GM18507 (cell line): Measurements from ENCODE around the gene CNN2.
A peak's percentile ranks its signal among the peaks of the same experiment; 100 is the strongest.

ENCODE experiments used
- DNase-seq: peaks from one replicate; pipeline ENCODE4 v3.0.0; 2011; ENCODE audit warnings: low read depth; ENCODE audit not compliant: insufficient read length; ENCODE audit errors: extremely low spot score
- FAIRE-seq: peaks from 2 replicates; lab custom pipeline; 2011; peaks lifted over from hg19 to GRCh38; lab: Jason Lieb, UNC

CNN2 gene

GRCh38 chr19:994516-994915, 31.9 kb upstream of the CNN2 start:
- no peak for FAIRE-seq
- DNase-seq = no peak

- FAIRE-seq (no peak), DNase-seq (no peak)
Measured at GRCh38 chr19:995051-995827, 31.2 kb upstream of the CNN2 start.

- DNase-seq (peak; percentile 43), FAIRE-seq (peak; percentile 59)
Measured at GRCh38 chr19:996051-996838, 30.2 kb upstream of the CNN2 start.

GRCh38 chr19:998064-998463, 28.3 kb upstream of the CNN2 start:
- FAIRE-seq = no peak

GRCh38 chr19:999379-999719, 27.1 kb upstream of the CNN2 start:
- FAIRE-seq (no peak), DNase-seq (no peak)

More at GRCh38 chr19:998064-998463, 28.3 kb upstream of the CNN2 start:
- no peak for DNase-seq

GRCh38 chr19:1000095-1000494, 26.3 kb upstream of the CNN2 start, which contains the start of gene GRIN3B:
Gene GRIN3B, plus strand, starts transcription at chr19:1000419. Its CDS starts 19 bp downstream, at chr19:1000438.
- FAIRE-seq (no peak), DNase-seq (no peak)

GRCh38 chr19:1000591-1001537, 25.5 kb upstream of the CNN2 start:
- FAIRE-seq (no peak), DNase-seq (no peak)

- FAIRE-seq = peak; percentile 36
Measured at GRCh38 chr19:1001538-1002166, 24.8 kb upstream of the CNN2 start.

GRCh38 chr19:1002600-1002999, 23.8 kb upstream of the CNN2 start:
- DNase-seq = no peak
- no peak for FAIRE-seq

More at GRCh38 chr19:1001538-1002166, 24.8 kb upstream of the CNN2 start:
- DNase-seq = peak; percentile 56

GRCh38 chr19:1003283-1003682, 23.1 kb upstream of the CNN2 start:
- DNase-seq = no peak
- FAIRE-seq = no peak

GRCh38 chr19:1004204-1004802, 22.1 kb upstream of the CNN2 start:
- DNase-seq (no peak), FAIRE-seq (no peak)

GRCh38 chr19:1004803-1005664, 21.4 kb upstream of the CNN2 start:
- DNase-seq (no peak), FAIRE-seq (no peak)

- FAIRE-seq (no peak), DNase-seq (no peak)
Measured at GRCh38 chr19:1006711-1007398, 19.6 kb upstream of the CNN2 start.

- FAIRE-seq = no peak
- no peak for DNase-seq
Measured at GRCh38 chr19:1007399-1008251, 18.8 kb upstream of the CNN2 start.

GRCh38 chr19:1008268-1009040, 18.0 kb upstream of the CNN2 start:
- FAIRE-seq = no peak

More at GRCh38 chr19:1008268-1009040, 18.0 kb upstream of the CNN2 start:
- no peak for DNase-seq
